ACC112 (cell line): ENCODE results near the gene PRSS50.

Experiments used
- H2AFZ ChIP-seq: fragments of 200-600 bp; sonication (generic); one replicate; pipeline ENCODE4 v1.6.0; 2017; ENCODE audit warnings: antibody characterized with exemption, low read length; ENCODE audit not compliant: unreplicated experiment
- H3K27ac ChIP-seq: fragments of 200-600 bp; sonication (generic); 2 replicates; pipeline ENCODE4 v1.5.1; 2014; ENCODE audit warnings: low read depth, mild to moderate bottlenecking, antibody characterized with exemption, low read length, moderate library complexity
- H3K27me3 ChIP-seq: fragments of 200-600 bp; sonication (generic); 2 replicates; pipeline ENCODE4 v1.6.1; 2014; ENCODE audit warnings: mild to moderate bottlenecking, antibody characterized with exemption, low read length, moderate library complexity, mixed read lengths; ENCODE audit not compliant: insufficient read depth
- H3K36me3 ChIP-seq: fragments of 200-600 bp; sonication (generic); 2 replicates; pipeline ENCODE4 v1.6.1; 2016; ENCODE audit warnings: mild to moderate bottlenecking, antibody characterized with exemption, low read length, moderate library complexity, mixed read lengths; ENCODE audit not compliant: insufficient read depth
- H3K4me1 ChIP-seq: fragments of 200-600 bp; sonication (generic); one replicate; pipeline ENCODE4 v1.6.1; 2016; ENCODE audit warnings: low read length, mixed read lengths; ENCODE audit not compliant: insufficient read depth, unreplicated experiment, control insufficient read depth
- H3K4me3 ChIP-seq: fragments of 200-600 bp; sonication (generic); 2 replicates; pipeline ENCODE4 v1.5.1; 2014; ENCODE audit warnings: mild to moderate bottlenecking, low read depth, low read length
- H3K79me2 ChIP-seq: fragments of 200-600 bp; sonication (generic); one replicate; pipeline ENCODE4 v1.6.0; 2016; ENCODE audit warnings: low read length; ENCODE audit not compliant: control insufficient read depth, unreplicated experiment, insufficient read depth

PRSS50 gene

DNA sequence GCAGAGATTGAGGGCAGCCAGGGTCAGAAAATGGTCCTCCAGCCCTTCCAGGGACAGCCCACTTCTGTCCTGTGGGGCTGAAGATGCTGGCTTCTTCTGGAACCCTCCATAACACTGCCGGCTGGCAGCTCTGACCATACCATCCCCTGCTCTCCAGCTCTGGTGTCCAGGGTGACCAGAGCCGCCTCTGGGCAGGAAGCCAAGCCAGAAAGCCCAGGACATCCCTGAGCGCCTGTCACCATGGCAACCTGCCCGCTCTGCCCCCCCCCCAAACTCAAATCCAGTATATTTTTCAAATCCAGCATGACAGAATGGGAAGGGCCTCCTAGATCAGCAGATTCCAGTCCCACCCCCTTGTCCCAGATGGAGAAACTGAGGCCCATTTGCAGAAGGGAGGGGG lies 16.9 kb downstream of the PRSS50 start:
- Histone ChIP-seq H3K4me3 (no peak overlapping the region), H3K27me3 (peaks cover 11% of the 10 kb centered on the region), H3K36me3 (no peaks in the 10 kb centered on the region), H3K4me1 (peaks cover 4% of the 10 kb centered on the region), H3K79me2 (no peaks in the 10 kb centered on the region), H3K27ac (no peak overlapping the region), H2AFZ (no peak overlapping the region)

DNA sequence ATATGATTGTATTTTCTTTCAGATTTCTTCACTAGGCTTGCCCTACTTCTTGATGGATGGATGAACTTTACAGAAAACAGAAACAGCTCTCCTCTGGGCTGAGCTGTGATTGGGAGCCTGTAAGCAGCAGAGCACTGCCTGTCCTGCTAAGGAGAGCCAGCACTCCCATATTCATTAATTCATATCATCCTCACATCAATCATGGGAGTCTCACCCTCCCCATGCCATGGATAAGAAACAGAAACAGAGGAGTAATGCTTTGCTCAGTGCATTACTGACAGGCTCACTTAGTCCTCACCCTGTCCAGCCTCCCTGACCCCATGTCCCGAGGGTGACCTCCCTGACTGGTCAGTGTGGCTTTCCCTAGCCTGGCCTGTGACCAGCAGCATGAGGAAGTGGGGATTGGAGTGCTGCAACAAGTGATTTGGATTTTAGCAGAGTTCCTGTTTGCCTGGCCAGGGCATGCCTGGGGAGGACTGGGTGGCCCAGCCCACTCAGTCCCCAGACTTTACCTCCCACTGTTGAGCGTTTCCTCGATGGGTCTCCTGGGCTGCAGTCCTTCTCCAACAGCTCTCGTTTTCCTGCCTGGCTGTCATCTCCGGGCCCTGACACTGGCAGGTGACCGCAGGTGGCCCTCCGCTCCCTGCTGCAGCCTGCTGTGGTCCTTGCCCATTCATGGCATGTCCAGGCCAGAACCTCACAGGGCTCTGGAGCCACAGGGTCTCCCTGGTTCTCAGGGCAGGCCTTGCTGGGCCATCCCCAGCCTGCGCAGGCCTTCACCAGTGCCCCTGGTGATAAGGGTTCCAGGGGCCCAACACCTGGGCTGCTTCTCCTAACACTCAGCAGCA lies 17.8 kb downstream of the PRSS50 start:
- Histone ChIP-seq H3K79me2 (no peaks in the 10 kb centered on the region), H3K27me3 (peaks cover 11% of the 10 kb centered on the region)

DNA sequence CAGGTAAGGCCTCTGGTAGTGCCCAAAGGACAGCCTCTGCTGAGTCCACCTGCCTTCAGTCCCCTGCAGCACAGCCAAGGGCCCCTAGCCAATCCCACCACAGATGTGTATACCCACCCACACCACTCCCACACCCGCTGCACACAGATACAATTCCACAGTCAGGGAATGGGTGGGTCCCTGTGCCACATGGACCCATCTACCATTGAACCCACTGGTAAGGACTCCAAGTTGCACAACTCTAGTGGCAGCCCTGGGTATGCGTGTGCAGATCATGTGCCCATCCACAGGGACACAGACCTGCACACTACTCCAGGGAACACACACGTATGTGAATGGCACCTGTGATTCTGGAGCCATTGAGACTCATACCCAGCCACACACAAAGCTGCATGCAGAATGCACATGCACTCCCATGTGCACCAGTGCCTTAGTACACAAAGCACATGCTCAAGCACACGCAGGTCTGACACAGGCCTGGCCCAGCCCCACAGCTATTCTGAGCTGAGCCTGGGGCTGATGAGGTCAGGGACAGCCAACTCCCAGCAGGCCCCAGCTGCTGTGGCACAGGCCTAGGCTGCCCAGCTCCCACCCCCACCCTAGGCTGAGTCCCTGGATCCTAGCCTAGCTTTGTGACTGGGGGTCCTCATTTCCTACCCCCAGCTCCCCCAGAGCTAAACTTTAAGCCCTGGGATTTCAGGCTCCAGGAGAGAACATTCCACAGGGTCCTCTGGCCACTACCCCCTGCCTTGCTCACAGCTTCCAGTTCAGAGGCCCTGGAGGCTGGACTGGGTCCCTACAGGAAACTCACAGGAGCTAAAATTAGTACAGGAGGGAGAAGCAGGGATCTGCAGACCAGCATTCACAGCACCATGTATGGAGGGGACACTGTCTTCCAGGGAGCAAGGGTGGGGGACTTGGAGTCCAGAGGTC lies 21.4 kb downstream of the PRSS50 start:
- Histone ChIP-seq H2AFZ (no peak overlapping the region), H3K36me3 (no peaks in the 10 kb centered on the region), H3K27ac (no peak overlapping the region), H3K79me2 (no peaks in the 10 kb centered on the region), H3K4me1 (peaks cover 11% of the 10 kb centered on the region), H3K4me3 (no peak overlapping the region), H3K27me3 (peaks cover under 1% of the 10 kb centered on the region; the same call in 1 of the 2 replicates)

More for the DNA sequence above, 17.8 kb downstream of the PRSS50 start:
- H3K4me3 ChIP-seq: no peak overlapping the region
- no peak overlapping the region for H3K27ac ChIP-seq
- H3K36me3 ChIP-seq: no peaks in the 10 kb centered on the region
- H2AFZ ChIP-seq: no peak overlapping the region
- peaks cover 4% of the 10 kb centered on the region for H3K4me1 ChIP-seq

DNA sequence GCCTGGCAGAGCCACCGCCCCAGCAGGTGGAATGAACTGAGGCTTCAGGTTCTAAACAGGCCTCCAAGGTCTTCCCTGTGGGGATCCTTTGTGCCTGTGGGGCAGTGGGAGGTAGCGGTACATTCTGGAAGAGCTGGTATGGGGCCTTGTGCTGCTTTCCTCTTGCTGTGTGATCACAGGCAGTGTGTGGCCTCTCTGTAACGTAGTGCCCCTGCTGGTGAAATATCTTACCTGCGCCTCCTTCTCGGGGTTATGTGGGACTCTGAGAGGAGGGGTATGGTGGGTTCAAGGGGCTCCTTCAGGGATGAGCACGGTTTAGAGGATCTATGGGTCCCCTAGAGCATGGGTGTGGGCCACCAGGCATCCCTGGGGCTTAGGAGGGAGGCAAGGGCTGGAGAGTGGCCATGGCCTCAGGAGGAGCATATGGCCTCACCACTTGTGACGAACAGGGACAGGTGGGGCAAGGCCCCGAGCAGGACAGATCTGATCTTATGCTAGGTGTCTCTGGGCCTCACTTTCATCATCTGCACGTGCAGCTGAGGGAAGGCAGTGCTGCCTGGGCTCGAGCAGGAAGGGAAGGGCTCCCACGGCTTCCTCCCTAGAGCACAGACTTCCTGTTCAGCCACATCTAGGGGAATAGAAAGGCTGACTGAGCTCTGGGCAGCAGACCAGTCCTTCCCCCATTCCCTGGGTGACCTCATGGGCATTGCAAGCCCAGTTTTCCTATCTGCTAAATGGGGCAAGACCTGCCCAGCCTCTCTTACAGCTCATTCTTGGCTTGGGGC lies 22.3 kb downstream of the PRSS50 start:
- no peaks in the 10 kb centered on the region for H3K79me2 ChIP-seq
- H3K36me3 ChIP-seq: no peaks in the 10 kb centered on the region
- no peak overlapping the region for H2AFZ ChIP-seq
- H3K27me3 ChIP-seq: no peaks in the 10 kb centered on the region
- no peak overlapping the region for H3K4me3 ChIP-seq
- peaks cover 8% of the 10 kb centered on the region for H3K4me1 ChIP-seq
- H3K27ac ChIP-seq: no peak overlapping the region

DNA sequence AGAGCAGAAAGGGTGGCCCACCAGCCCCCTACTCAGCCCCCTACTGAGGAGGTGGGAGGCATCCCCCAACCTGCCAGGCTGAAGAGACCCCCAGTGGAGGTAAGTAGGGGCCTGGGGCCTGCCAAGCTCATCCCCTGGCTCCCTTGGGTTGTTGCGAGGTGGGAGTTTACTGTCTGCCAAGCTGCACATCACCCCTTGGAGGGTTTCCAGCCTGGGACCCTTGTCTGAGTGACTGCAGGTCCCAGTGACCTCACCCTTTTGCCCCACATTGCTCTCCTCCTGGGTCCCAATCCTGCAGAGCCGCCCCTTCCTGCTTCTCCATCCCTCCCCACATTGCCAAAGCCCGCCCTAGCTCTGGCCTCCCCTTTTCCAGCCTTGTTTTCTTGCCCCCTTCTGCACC lies 23.1 kb downstream of the PRSS50 start:
- H3K4me1 ChIP-seq: peaks cover 8% of the 10 kb centered on the region
- H3K79me2 ChIP-seq: no peaks in the 10 kb centered on the region
- no peaks in the 10 kb centered on the region for H3K36me3 ChIP-seq
- no peak overlapping the region for H3K4me3 ChIP-seq
- no peak overlapping the region for H3K27ac ChIP-seq
- no peaks in the 10 kb centered on the region for H3K27me3 ChIP-seq
- H2AFZ ChIP-seq: no peak overlapping the region

DNA sequence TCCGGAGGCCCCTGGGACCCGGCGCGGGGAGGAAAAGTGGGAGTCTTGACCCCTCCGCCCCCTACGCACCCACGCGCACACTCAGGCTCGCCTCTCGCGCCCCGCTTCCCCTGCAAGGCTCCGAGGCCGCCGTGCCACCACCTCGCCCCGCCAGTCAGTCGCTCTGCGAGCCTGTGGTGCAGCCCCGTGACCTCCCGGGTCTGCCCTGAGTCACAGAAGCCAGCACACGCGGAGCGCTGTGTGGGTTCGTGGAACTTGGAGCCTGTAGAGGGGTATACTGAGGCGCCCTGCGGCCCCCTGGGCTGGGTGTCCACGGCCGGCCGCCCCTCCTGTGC lies 23.8 kb downstream of the PRSS50 start:
- Histone ChIP-seq H3K27ac (no peak overlapping the region), H3K27me3 (no peaks in the 10 kb centered on the region), H3K4me3 (peak overlapping the region; percentile 86; the same call in 1 of the 2 replicates), H3K36me3 (no peaks in the 10 kb centered on the region), H3K4me1 (peaks cover 8% of the 10 kb centered on the region), H2AFZ (peak overlapping the region; percentile 58), H3K79me2 (no peaks in the 10 kb centered on the region)

DNA sequence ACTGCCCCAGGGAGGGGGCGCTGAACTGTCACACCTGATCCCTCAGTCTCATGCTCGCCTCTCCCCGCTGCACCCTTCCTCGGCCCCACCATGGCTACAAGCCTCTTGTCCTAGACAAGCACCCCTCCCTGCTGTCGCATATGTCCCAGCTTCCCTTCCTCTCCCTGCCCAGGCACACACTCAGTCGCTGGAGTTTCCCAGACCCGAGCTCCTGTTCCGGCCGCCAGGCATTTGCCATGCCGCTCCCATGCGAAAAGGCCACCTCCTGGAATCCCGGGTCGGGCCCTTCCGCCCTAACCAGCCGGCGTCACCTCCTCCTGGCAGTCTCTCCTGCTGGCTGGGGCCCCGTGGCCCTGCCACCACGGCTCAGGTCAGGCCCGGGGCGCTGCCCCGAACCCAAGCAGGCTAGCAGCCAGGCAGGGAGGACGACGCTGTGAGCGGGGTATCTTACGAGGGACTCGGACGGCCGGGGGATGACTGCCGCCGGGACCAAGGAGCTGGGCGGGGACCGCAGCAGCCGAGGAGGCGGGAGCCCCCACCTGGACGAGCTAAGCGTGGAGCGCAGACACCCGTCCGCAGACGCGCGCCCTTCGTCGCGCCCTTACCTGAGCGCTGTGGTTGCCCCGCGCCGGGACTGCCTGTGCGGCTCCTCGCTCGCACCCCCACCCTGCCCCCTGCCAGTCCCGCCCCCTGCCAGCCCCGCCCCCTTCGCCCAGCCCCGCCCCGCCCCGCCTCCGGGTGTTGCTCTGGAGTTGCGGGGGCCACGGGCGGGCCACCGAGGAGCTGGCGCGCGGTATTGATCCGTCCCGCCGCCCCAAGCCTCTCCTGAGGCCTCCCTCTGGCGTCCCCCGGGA lies 24.4 kb downstream of the PRSS50 start, which contains the start of gene ALS2CL:
ALS2CL (minus strand) TSS at position 642 of the 854 bp plus-strand sequence. CDS start 4,239 bp downstream, outside the sequence.
- no peak within 1 kb of the TSS for H3K27ac ChIP-seq

DNA sequence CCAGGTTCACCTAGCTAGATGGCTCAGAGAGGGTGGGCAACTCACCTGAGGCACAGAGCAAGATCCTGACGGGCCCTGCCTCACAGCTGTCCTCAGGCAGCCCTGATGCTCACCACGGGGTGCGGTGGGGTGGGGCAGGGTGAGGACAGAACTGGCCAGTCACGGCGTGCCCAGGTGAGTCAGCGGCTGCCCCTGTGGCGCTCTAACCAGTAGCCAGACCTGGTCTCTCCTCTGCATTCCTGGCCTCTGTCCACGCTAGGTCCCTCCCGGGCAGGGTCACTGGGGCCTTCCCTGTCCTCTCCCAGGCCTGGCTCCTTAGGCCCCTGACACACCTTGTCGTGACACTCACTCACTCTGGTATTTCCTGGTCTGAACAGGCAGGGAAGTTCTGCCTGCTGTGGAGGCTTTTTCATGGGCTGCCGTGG lies 25.1 kb downstream of the PRSS50 start:
- Histone ChIP-seq H2AFZ (no peak overlapping the region), H3K27ac (no peak overlapping the region), H3K4me1 (peaks cover 8% of the 10 kb centered on the region), H3K27me3 (no peaks in the 10 kb centered on the region), H3K36me3 (no peaks in the 10 kb centered on the region), H3K79me2 (no peaks in the 10 kb centered on the region), H3K4me3 (peak overlapping the region; percentile 86)

More for the DNA sequence above, 24.4 kb downstream of the PRSS50 start, which contains the start of gene ALS2CL:
- Histone ChIP-seq H3K79me2 (no peaks in the 10 kb centered on the region), H3K4me1 (peaks cover 8% of the 10 kb centered on the region), H3K27me3 (no peaks in the 10 kb centered on the region), H3K4me3 (peak within 1 kb of the TSS; percentile 86), H2AFZ (peak within 1 kb of the TSS; percentile 99), H3K36me3 (no peaks in the 10 kb centered on the region)

DNA sequence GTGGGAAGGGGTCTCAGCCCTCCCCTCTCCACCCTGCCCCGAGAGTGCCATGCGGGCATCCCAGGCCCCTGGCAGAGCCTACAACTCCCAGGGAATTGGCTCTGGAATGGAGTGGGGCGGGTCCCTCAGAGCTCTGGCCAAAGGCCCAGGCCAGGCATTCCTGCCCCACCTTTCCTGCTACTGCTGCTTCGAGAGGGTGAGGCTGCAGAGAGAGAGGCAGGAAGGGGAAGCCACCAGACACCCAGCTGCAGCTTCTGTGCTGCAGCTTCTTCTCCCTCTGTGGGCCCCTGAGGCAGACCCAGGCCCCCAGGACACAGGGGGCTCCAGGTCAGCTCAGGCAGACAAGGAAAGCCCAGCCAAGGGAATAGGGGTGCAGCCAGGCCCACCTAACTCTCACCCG lies 26.9 kb downstream of the PRSS50 start:
- peaks cover 8% of the 10 kb centered on the region for H3K4me1 ChIP-seq
- H3K27ac ChIP-seq: no peak overlapping the region
- H3K27me3 ChIP-seq: no peaks in the 10 kb centered on the region
- H3K36me3 ChIP-seq: no peaks in the 10 kb centered on the region
- H3K4me3 ChIP-seq: no peak overlapping the region
- H2AFZ ChIP-seq: no peak overlapping the region
- no peaks in the 10 kb centered on the region for H3K79me2 ChIP-seq
